Vagina (tissue), 2 donors: ENCODE results near the gene BCAS3. TPM values are rescaled to one million over a fixed set of nuclear protein-coding genes. Genes with fewer than 3 reads are reported as not detected.
A peak's percentile ranks its signal among the peaks of the same experiment; 100 is the strongest.

ENCODE experiments used
- DNase-seq, 2 donors: peaks; one replicate each; pipeline ENCODE4 v3.0.0-alpha.2; 2017; ENCODE audit errors: extremely low spot score in 2 of 2
- H3K27ac ChIP-seq: fragments of 200-600 bp; sonication (generic); one replicate; pipeline ENCODE4 v1.5.1; 2019
- H3K27me3 ChIP-seq: fragments of 200-600 bp; sonication (generic); one replicate; pipeline ENCODE4 v1.5.1; 2019
- H3K36me3 ChIP-seq, 2 donors: fragments of 200-600 bp; sonication (generic); one replicate each; pipeline ENCODE4 v1.5.1; 2017 to 2019
- H3K4me1 ChIP-seq: fragments of 200-600 bp; sonication (generic); one replicate; pipeline ENCODE4 v1.5.1; 2019
- H3K4me3 ChIP-seq, 2 donors: fragments of 200-600 bp; sonication (generic); 1 replicate in 1 of 2; 2 replicates in 1 of 2; pipeline ENCODE4 v1.5.1; 2016 to 2019
- H3K9me3 ChIP-seq: fragments of 200-600 bp; sonication (generic); one replicate; pipeline ENCODE4 v1.5.1; 2019
- POLR2A ChIP-seq, 2 donors: fragments of 450-650 bp; IDR thresholded peaks; one replicate each; pipeline ENCODE4 v1.6.1; 2017; ENCODE audit warnings: antibody characterized with exemption in 2 of 2, mild to moderate bottlenecking in 2 of 2, moderate library complexity in 2 of 2
- POLR2AphosphoS5 ChIP-seq, 2 donors: sonication (generic); formaldehyde crosslinking; IDR thresholded peaks; one replicate each; pipeline ENCODE4 v1.9.0; 2017; ENCODE audit warnings: antibody characterized with exemption in 2 of 2, mild to moderate bottlenecking in 2 of 2, low read depth in 1 of 2; ENCODE audit not compliant: insufficient read depth in 1 of 2
- intact Hi-C: fragments of 100-400 bp; cut with DNase I; formaldehyde crosslinking; loops from one replicate; pipeline ENCODE4 v1.15.1; 2023
- total RNA-seq: library from RNA; depleted of rRNA; stranded (reverse); fragments of >200 nt; gene quantifications from one replicate; pipeline ENCODE4 v1.2.3, GENCODE V29; 2016
- TF ChIP-seq, protein P1 (sequence below), 3 experiments: fragments of 450-650 bp in 2 of 3; fragments of 200-600 bp in 1 of 3; sonication (generic) in 1 of 3; IDR thresholded peaks; one replicate each; pipeline ENCODE4 v1.5.1; 2017 to 2019; ENCODE audit warnings: antibody characterized with exemption in 3 of 3, mild to moderate bottlenecking in 2 of 3, moderate library complexity in 2 of 3

BCAS3 gene
- total RNA-seq, 1 donor from 2014 or later = 33.1 TPM

DNA sequence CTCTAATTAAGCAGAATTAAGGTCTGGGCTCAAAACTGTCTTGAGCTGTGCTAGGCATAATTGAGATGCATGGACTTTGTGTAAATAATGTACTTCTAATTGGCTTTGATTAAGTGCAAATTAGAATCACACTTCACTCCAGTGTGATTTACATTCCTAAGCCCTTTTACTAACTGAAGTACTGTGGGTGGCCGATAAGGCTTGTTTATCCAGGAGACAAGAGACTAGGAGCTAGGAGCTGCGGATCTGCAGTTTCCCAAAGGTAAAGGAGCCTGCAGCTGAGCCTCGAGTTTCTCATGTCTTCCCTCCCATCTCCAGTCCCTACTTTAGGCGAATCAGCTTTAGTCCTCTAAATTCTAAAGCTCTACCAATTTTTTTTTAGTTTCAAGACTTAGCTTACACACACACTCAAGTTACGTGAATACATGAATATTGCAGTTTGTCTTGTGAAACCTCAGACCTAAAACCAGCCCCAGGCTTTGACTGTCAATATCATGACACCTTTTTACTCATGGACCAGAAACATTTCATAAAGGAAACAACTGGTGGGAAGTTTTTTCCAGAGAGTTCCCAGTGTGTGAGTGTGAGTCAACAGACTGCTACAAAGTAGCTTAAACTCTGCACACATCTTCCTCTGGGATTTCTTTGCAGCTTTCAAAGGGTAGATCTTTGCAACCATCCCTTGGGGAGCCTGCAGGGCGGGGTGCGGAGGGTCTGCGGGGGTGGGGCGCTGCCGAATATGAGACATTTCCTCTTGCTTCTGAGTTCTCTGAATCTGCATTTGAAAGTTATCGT, 608.1 kb downstream of the BCAS3 start:
- DNase-seq = no peak
- Histone ChIP-seq H3K4me3 (no peak overlapping the region), H3K27ac (no peak overlapping the region), H3K4me1 (peaks cover 3% of the 10 kb centered on the region), H3K36me3 (no peaks in the 10 kb centered on the region), H3K27me3 (no peaks in the 10 kb centered on the region), H3K9me3 (no peaks in the 10 kb centered on the region)
- TF ChIP-seq, protein P1, sequence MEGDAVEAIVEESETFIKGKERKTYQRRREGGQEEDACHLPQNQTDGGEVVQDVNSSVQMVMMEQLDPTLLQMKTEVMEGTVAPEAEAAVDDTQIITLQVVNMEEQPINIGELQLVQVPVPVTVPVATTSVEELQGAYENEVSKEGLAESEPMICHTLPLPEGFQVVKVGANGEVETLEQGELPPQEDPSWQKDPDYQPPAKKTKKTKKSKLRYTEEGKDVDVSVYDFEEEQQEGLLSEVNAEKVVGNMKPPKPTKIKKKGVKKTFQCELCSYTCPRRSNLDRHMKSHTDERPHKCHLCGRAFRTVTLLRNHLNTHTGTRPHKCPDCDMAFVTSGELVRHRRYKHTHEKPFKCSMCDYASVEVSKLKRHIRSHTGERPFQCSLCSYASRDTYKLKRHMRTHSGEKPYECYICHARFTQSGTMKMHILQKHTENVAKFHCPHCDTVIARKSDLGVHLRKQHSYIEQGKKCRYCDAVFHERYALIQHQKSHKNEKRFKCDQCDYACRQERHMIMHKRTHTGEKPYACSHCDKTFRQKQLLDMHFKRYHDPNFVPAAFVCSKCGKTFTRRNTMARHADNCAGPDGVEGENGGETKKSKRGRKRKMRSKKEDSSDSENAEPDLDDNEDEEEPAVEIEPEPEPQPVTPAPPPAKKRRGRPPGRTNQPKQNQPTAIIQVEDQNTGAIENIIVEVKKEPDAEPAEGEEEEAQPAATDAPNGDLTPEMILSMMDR (IDR thresholded peaks at IDR 0.05) = no peak
- TF ChIP-seq POLR2A (IDR thresholded peaks at IDR 0.05) (no peak), POLR2AphosphoS5 (IDR thresholded peaks at IDR 0.05; ENCODE audit: insufficient read depth in 1 of 2, low read depth in 1 of 2) (no peak)
- intact Hi-C loops = no loop called here

DNA sequence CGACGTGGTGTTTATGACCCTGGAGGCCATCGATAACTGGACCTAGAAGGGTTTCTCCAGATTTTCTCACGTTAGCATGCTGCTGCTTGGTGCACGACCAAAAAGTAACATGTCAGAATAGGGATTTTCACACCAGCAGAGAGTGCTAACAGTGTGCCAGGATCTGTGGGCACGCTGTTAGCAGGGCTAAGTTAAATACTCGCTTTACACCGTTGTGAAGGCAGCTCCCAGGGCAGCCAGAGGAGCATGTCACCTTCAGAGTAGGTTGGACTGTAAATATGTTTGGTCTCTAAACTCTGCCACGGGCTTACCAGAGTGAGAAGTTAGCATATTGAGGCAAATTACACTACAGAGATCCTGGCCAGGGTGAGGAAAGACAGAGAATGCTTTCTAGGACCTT, 608.8 kb downstream of the BCAS3 start:
- Histone ChIP-seq H3K4me3 (no peak overlapping the region), H3K36me3 (no peaks in the 10 kb centered on the region), H3K27ac (no peak overlapping the region), H3K9me3 (no peaks in the 10 kb centered on the region), H3K27me3 (no peaks in the 10 kb centered on the region), H3K4me1 (peaks cover 9% of the 10 kb centered on the region)
- intact Hi-C loops = no loop called here
- TF ChIP-seq POLR2AphosphoS5 (IDR thresholded peaks at IDR 0.05; ENCODE audit: insufficient read depth in 1 of 2, low read depth in 1 of 2) (no peak), POLR2A (IDR thresholded peaks at IDR 0.05) (no peak)
- TF ChIP-seq, protein P1 (IDR thresholded peaks at IDR 0.05) = no peak
- no peak for DNase-seq

DNA sequence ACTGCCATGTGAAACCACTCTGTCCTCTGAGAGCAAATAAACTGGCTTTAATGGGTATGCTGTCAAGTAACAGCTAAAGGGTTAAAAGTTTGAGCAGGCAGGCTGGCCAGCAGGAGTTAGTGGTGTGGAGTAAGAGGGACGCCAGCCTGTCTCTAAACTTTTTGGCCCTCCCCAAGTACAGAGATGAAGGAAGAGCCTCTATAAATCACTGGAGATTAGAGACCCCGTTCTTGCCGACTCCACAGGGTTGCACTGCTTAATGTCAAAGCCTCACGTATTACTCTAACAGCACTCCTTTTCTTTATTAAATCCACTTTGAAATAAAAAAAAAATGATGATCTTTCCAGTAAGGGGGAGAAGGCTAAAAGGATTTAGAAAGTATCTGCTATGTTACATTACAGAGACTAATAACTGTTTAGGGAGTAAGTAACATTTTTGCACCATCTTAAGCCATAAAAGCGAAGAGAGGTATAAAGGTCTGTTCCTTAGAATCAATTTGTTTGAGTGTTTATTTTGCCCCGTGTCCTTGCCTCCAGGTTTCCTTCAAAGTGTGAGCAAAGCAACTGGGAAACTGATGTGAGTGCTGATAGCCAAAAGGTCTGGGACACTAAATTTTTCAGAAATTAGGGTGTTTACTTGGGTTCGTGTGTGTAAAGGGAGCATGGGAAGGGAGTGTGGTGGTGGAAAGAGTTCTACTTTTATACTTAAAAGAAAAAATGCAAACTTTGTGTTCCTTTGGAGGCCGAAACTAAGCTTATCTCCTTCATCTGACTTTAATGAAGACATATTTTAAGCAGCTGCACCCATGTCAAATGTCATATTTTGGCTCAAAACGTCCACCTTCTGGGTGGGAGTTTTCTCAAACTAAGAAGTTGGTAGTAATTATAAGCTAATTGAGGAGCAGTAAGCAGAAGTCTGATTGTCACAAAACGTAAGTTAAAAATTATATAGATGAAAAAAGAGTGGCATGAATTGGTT, 612.0 kb downstream of the BCAS3 start:
- Histone ChIP-seq H3K9me3 (no peaks in the 10 kb centered on the region), H3K4me1 (peaks cover 16% of the 10 kb centered on the region), H3K36me3 (no peaks in the 10 kb centered on the region), H3K4me3 (no peak overlapping the region), H3K27me3 (no peaks in the 10 kb centered on the region), H3K27ac (no peak overlapping the region)
- TF ChIP-seq, protein P1 (IDR thresholded peaks at IDR 0.05) = no peak
- no peak for TF ChIP-seq POLR2A (IDR thresholded peaks at IDR 0.05)
- no peak for TF ChIP-seq POLR2AphosphoS5 (IDR thresholded peaks at IDR 0.05; ENCODE audit: insufficient read depth in 1 of 2, low read depth in 1 of 2)
- DNase-seq = no peak
- intact Hi-C loops = no loop called here

- peak overlapping the region in 1 of 2 donors; percentile 18 for H3K4me3 ChIP-seq
- H3K27ac ChIP-seq = no peak overlapping the region
- H3K4me1 ChIP-seq = peaks cover 16% of the 10 kb centered on the region
- H3K27me3 ChIP-seq = no peaks in the 10 kb centered on the region
- intact Hi-C loops = no loop called here
- TF ChIP-seq POLR2AphosphoS5 (IDR thresholded peaks at IDR 0.05; ENCODE audit: insufficient read depth in 1 of 2, low read depth in 1 of 2) (no peak), POLR2A (IDR thresholded peaks at IDR 0.05) (no peak)
- TF ChIP-seq, protein P1 (IDR thresholded peaks at IDR 0.05) = no peak
- H3K36me3 ChIP-seq = no peaks in the 10 kb centered on the region
- DNase-seq = no peak
- H3K9me3 ChIP-seq = no peaks in the 10 kb centered on the region
These were observed 614.0 kb downstream of the BCAS3 start for GRCh38 chr17:61291451-61292285.
